GM19099 (cell line): ENCODE measurements around the gene PPP6C.

Source experiments
- POLR2A ChIP-seq: IDR thresholded peaks from 3 replicates; pipeline ENCODE4 v1.6.1; 2011; ENCODE audit warnings: low read depth; ENCODE audit not compliant: insufficient read length; ENCODE audit errors: extremely low read depth

PPP6C gene

DNA sequence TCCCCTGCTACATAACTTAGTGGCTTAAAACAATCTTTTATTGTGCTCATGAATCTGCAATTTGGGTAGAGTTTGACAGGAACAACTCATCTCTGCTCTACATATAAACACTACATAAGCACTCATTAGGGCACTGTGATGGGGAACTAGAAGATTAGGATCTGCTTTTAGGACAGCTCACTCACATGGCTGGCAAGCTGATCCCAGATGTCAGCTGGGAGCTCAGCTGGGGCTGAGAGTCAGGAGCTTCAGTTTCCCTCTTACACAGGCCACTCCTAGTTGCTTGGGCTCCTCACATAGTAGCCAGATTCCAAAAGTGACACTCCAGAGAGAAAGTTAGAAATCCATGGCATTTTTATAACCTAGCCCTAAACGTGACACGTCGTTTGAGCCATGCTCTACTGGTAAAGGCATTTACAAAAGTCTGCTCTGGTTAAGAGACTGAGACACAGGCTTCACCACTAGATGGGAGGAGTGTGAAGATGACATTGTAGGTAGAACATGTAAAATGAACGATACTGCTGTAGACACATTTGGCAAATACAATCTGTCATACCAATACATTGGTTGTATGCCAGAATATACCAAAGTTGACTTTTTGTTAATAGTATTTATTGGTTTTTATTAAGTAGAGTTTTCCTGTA, 69.8 kb downstream of the PPP6C start:
- TF ChIP-seq POLR2A: no peak

DNA sequence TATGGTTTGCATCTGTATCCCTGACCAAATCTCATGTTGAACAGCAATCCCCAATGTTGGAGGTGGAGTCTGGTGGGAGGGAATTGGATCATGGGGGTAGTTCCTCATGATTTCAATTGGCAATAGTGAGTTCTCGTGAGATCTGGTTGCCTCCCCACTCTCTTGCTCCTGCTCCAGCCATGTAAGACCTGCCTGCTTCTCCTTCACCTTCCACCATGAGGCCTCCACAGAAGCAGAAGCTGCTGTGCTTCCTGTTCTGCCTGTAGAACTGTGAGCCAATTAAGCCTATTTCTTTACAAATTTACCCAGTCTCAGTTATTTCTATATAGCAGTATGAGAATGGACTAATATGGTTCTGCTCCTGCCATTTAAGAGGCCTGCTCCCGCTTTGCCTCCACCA, 79.1 kb downstream of the PPP6C start:
- no peak for TF ChIP-seq POLR2A

- TF ChIP-seq POLR2A: no peak
These were observed 83.2 kb downstream of the PPP6C start for GRCh38 chr9:125106285-125106893.

GRCh38 chr9:125103770-125104460, 85.7 kb downstream of the PPP6C start:
- TF ChIP-seq POLR2A: no peak

GRCh38 chr9:125103021-125103420, 86.6 kb downstream of the PPP6C start:
- no peak for TF ChIP-seq POLR2A

GRCh38 chr9:125100822-125101221, 88.8 kb downstream of the PPP6C start:
- no peak for TF ChIP-seq POLR2A

GRCh38 chr9:125099816-125100215, 89.8 kb downstream of the PPP6C start:
- TF ChIP-seq POLR2A: no peak
